GM21526 (cell line): ENCODE results near the gene MLKL.
"Not testable (repeated sequence)": the region's sequence is repeated elsewhere in the genome, so short reads cannot be mapped to it uniquely, and the experiment has no call there.

Source experiments
- ATAC-seq: cut with Tn5 transposase; IDR thresholded peaks from one replicate; pipeline ENCODE4 v1.9.1; 2021; ENCODE audit warnings: moderate library complexity; ENCODE audit not compliant: unreplicated experiment, low FRiP score

MLKL gene

GRCh38 chr16:74652883-74653282 lies 47.8 kb downstream of the MLKL start:
- not testable (repeated sequence) for ATAC-seq

- ATAC-seq, result no peak
Observed at GRCh38 chr16:74652249-74652648, 48.4 kb downstream of the MLKL start.

- ATAC-seq, result no peak
Observed at GRCh38 chr16:74651841-74652240, 48.8 kb downstream of the MLKL start.

GRCh38 chr16:74650966-74651567 lies 49.6 kb downstream of the MLKL start:
- no peak for ATAC-seq

GRCh38 chr16:74649839-74650504 lies 50.7 kb downstream of the MLKL start:
- no peak for ATAC-seq

GRCh38 chr16:74641969-74642368 lies 58.7 kb downstream of the MLKL start:
- ATAC-seq, result no peak

- no peak for ATAC-seq
Observed at GRCh38 chr16:74637742-74638453, 62.8 kb downstream of the MLKL start.

GRCh38 chr16:74635303-74635702 lies 65.4 kb downstream of the MLKL start:
- no peak for ATAC-seq

- ATAC-seq, result no peak
Observed at GRCh38 chr16:74633686-74634085, 67.0 kb downstream of the MLKL start.

- no peak for ATAC-seq
Observed at GRCh38 chr16:74627506-74628220, 73.0 kb downstream of the MLKL start.

GRCh38 chr16:74626741-74627416 lies 73.8 kb downstream of the MLKL start:
- ATAC-seq, result no peak

- ATAC-seq, result no peak
Observed at GRCh38 chr16:74625500-74626350, 74.9 kb downstream of the MLKL start.

- ATAC-seq, result no peak
Observed at GRCh38 chr16:74623839-74624235, 76.8 kb downstream of the MLKL start.

- ATAC-seq, result no peak
Observed at GRCh38 chr16:74623214-74623838, 77.3 kb downstream of the MLKL start.

- ATAC-seq, result no peak
Observed at GRCh38 chr16:74622005-74622404, 78.7 kb downstream of the MLKL start.
